Neutrophil (primary cell): ENCODE data around the gene TBCB.

Source experiments
- H3K27ac ChIP-seq: fragments of 200-600 bp; sonication (generic); 2 replicates; pipeline ENCODE4 v1.5.1; 2016; ENCODE audit warnings: mild to moderate bottlenecking, moderate library complexity
- H3K27me3 ChIP-seq: fragments of 200-600 bp; sonication (generic); 2 replicates; pipeline ENCODE4 v1.6.0; 2016; ENCODE audit warnings: mild to moderate bottlenecking
- H3K36me3 ChIP-seq: fragments of 200-600 bp; sonication (generic); 2 replicates; pipeline ENCODE4 v1.5.1; 2017
- H3K4me1 ChIP-seq, 2 experiments: fragments of 200-600 bp in 1 of 2; sonication (generic) in 1 of 2; 1 replicate in 1 of 2; 2 replicates in 1 of 2; pipeline versions ENCODE4 v1.5.1 to v1.6.1; 2013 to 2016; ENCODE audit warnings: low read depth in 1 of 2, low read length in 1 of 2, mild to moderate bottlenecking in 1 of 2, moderate library complexity in 1 of 2; ENCODE audit not compliant: control insufficient read depth in 1 of 2, insufficient read depth in 1 of 2
- H3K4me3 ChIP-seq, 2 experiments: fragments of 200-600 bp in 1 of 2; sonication (generic) in 1 of 2; 1 replicate in 1 of 2; 2 replicates in 1 of 2; pipeline ENCODE4 v1.5.1; 2013 to 2016; ENCODE audit warnings: low read depth in 1 of 2, low read length in 1 of 2, mild to moderate bottlenecking in 1 of 2, moderate library complexity in 1 of 2
- H3K9me3 ChIP-seq: fragments of 200-600 bp; sonication (generic); 2 replicates; pipeline ENCODE4 v1.5.1; 2016
- CTCF ChIP-seq: fragments of 200-600 bp; sonication (generic); IDR thresholded peaks from 2 replicates; pipeline ENCODE4 v1.5.1; 2016; ENCODE audit warnings: antibody characterized with exemption

The TBCB gene

GRCh38 chr19:36103040-36103626 lies 12.1 kb upstream of the TBCB start:
- no peaks in the 10 kb centered on the region for H3K9me3 ChIP-seq
- peaks cover 0 to 10% of the 10 kb centered on the region in 2 experiments for H3K4me1 ChIP-seq
- no peak for TF ChIP-seq CTCF
- no peak overlapping the region for H3K27ac ChIP-seq
- H3K4me3 ChIP-seq: no peak overlapping the region
- H3K36me3 ChIP-seq: peaks cover 72% of the 10 kb centered on the region
- H3K27me3 ChIP-seq: no peaks in the 10 kb centered on the region

GRCh38 chr19:36103842-36104552 lies 11.3 kb upstream of the TBCB start:
- H3K27me3 ChIP-seq: no peaks in the 10 kb centered on the region
- TF ChIP-seq CTCF: no peak
- peaks cover 0 to 10% of the 10 kb centered on the region in 2 experiments for H3K4me1 ChIP-seq
- no peak overlapping the region for H3K4me3 ChIP-seq
- no peak overlapping the region for H3K27ac ChIP-seq
- H3K9me3 ChIP-seq: no peaks in the 10 kb centered on the region
- H3K36me3 ChIP-seq: peaks cover 67% of the 10 kb centered on the region

- H3K4me3 ChIP-seq: no peak overlapping the region
- no peaks in the 10 kb centered on the region for H3K27me3 ChIP-seq
- no peak overlapping the region for H3K27ac ChIP-seq
- no peaks in the 10 kb centered on the region for H3K9me3 ChIP-seq
- TF ChIP-seq CTCF: no peak
- H3K36me3 ChIP-seq: peaks cover 47% of the 10 kb centered on the region
- peaks cover 0 to 10% of the 10 kb centered on the region in 2 experiments for H3K4me1 ChIP-seq
Measured at GRCh38 chr19:36106441-36106840, 8.8 kb upstream of the TBCB start.

- H3K36me3 ChIP-seq: peaks cover 45% of the 10 kb centered on the region
- no peak for TF ChIP-seq CTCF
- no peaks in the 10 kb centered on the region for H3K27me3 ChIP-seq
- H3K27ac ChIP-seq: no peak overlapping the region
- no peak overlapping the region for H3K4me3 ChIP-seq
- peaks cover 0 to 10% of the 10 kb centered on the region in 2 experiments for H3K4me1 ChIP-seq
- no peaks in the 10 kb centered on the region for H3K9me3 ChIP-seq
Measured at GRCh38 chr19:36106991-36107390, 8.3 kb upstream of the TBCB start.

GRCh38 chr19:36108684-36109083 lies 6.6 kb upstream of the TBCB start:
- H3K9me3 ChIP-seq: no peaks in the 10 kb centered on the region
- H3K36me3 ChIP-seq: peaks cover 36% of the 10 kb centered on the region
- no peak overlapping the region for H3K4me3 ChIP-seq
- H3K27me3 ChIP-seq: no peaks in the 10 kb centered on the region
- peaks cover 2 to 13% of the 10 kb centered on the region in 2 experiments for H3K4me1 ChIP-seq
- H3K27ac ChIP-seq: no peak overlapping the region
- no peak for TF ChIP-seq CTCF
